Measurements from ENCODE around the gene UQCRC1.

- no peak for TF ChIP-seq POLR2AphosphoS5 (IDR thresholded peaks at IDR 0.05)
- no peak for TF ChIP-seq CTCF (IDR thresholded peaks at IDR 0.05)
- no peak for TF ChIP-seq POLR2A (IDR thresholded peaks at IDR 0.05)
These were observed 43.1 kb downstream of the UQCRC1 start for GRCh38 chr3:48566401-48566760.
